Upper lobe of left lung (tissue), 6 donors: ENCODE measurements around the gene MKKS. TPM values are rescaled to one million over a fixed set of nuclear protein-coding genes. Genes with fewer than 3 reads are reported as not detected.

Source experiments
- ATAC-seq, 2 donors: fragments of 200-7000 bp; cut with Tn5 transposase; one replicate each; pipeline ENCODE4 v1.9.1; 2022; ENCODE audit warnings: mild to moderate bottlenecking in 2 of 2, moderate library complexity in 2 of 2; ENCODE audit not compliant: low FRiP score in 2 of 2
- DNase-seq, 2 donors: peaks; one replicate each; pipeline ENCODE4 v3.0.0-alpha.2; 2019 to 2020
- H3K27ac ChIP-seq, 4 donors: fragments of 200-600 bp; sonication (generic); one replicate each; pipeline ENCODE4 v1.5.1; 2016 to 2019
- H3K27me3 ChIP-seq, 4 donors: fragments of 200-600 bp; sonication (generic); one replicate each; pipeline ENCODE4 v1.5.1; 2017 to 2019
- H3K36me3 ChIP-seq, 4 donors: fragments of 200-600 bp; sonication (generic); one replicate each; pipeline ENCODE4 v1.5.1; 2016 to 2019
- H3K4me1 ChIP-seq, 4 donors: fragments of 200-600 bp; sonication (generic); one replicate each; pipeline ENCODE4 v1.5.1; 2018 to 2019
- H3K4me3 ChIP-seq, 4 donors: fragments of 200-600 bp; sonication (generic); one replicate each; pipeline ENCODE4 v1.5.1; 2017 to 2019; ENCODE audit warnings: mild to moderate bottlenecking in 2 of 4, moderate library complexity in 1 of 4
- H3K9me3 ChIP-seq, 4 donors: fragments of 200-600 bp; sonication (generic); one replicate each; pipeline ENCODE4 v1.5.1; 2018 to 2019
- EP300 ChIP-seq, 4 donors: sonication (generic); formaldehyde crosslinking; IDR thresholded peaks; one replicate each; pipeline ENCODE4 v1.5.1; 2017; ENCODE audit warnings: antibody characterized with exemption in 4 of 4, control low read depth in 2 of 4
- POLR2A ChIP-seq, 4 donors: fragments of 450-650 bp; IDR thresholded peaks; one replicate each; pipeline ENCODE4 v1.5.1; 2016 to 2017; ENCODE audit warnings: antibody characterized with exemption in 4 of 4, mild to moderate bottlenecking in 2 of 4
- POLR2AphosphoS5 ChIP-seq, 2 donors: sonication (generic); formaldehyde crosslinking; IDR thresholded peaks; one replicate each; pipeline ENCODE4 v1.5.1; 2017; ENCODE audit warnings: antibody characterized with exemption in 2 of 2
- WGBS, 2 donors: methylation state at CpG; one replicate each; pipeline ENCODE4 v1.1.5; 2017 to 2018; 5-methylcytosine and 5-hydroxymethylcytosine counted together
- total RNA-seq, 6 donors: library from RNA; depleted of rRNA in 4 of 6; stranded (reverse); fragments of >200 nt in 4 of 6; gene quantifications; one replicate each; pipeline versions ENCODE4 v1.1.0 to v1.2.1, GENCODE V29; 2016 to 2021
- TF ChIP-seq, protein P1 (sequence below), 6 experiments: fragments of 450-650 bp in 4 of 6; fragments of 200-600 bp in 2 of 6; sonication (generic) in 2 of 6; IDR thresholded peaks; one replicate each; pipeline ENCODE4 v1.5.1; 2016 to 2019; ENCODE audit warnings: antibody characterized with exemption in 6 of 6
- donor health status: DM: no; HTN: no; CAD: no; lungs with moderate emphysema.
- donor health status: DM: no; HTN: yes; CAD: no; lungs with severe emphysema.

MKKS gene
- total RNA-seq, 6 donors from 2014 or later = 3.1 to 19.3 (median 11.8) TPM

DNA sequence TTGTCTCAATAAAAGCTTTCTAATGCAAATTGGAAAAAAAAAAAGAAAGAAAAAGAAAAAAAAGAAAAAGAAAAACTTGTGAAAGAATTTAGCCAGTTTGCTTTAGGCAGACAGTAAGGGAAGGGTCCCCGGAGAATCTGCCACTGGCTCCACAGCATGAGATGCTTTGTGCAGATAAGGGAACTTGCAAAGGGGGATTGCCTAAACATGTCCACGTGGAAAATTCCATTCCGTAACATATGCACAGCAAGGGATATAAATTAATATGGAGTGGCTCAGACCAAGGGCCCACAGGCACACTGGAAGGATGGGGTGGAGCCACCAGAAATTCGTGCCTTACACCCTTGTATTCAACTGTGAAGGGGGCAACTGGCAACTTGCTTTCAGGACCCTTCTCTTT lies 45.4 kb downstream of the MKKS start:
- H3K4me3 ChIP-seq = no peak overlapping the region
- TF ChIP-seq EP300 (IDR thresholded peaks at IDR 0.05) (no peak), POLR2AphosphoS5 (IDR thresholded peaks at IDR 0.05) (no peak), POLR2A (IDR thresholded peaks at IDR 0.05) (no peak)
- TF ChIP-seq, protein P1, sequence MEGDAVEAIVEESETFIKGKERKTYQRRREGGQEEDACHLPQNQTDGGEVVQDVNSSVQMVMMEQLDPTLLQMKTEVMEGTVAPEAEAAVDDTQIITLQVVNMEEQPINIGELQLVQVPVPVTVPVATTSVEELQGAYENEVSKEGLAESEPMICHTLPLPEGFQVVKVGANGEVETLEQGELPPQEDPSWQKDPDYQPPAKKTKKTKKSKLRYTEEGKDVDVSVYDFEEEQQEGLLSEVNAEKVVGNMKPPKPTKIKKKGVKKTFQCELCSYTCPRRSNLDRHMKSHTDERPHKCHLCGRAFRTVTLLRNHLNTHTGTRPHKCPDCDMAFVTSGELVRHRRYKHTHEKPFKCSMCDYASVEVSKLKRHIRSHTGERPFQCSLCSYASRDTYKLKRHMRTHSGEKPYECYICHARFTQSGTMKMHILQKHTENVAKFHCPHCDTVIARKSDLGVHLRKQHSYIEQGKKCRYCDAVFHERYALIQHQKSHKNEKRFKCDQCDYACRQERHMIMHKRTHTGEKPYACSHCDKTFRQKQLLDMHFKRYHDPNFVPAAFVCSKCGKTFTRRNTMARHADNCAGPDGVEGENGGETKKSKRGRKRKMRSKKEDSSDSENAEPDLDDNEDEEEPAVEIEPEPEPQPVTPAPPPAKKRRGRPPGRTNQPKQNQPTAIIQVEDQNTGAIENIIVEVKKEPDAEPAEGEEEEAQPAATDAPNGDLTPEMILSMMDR (IDR thresholded peaks at IDR 0.05) = no peak
- no peak for ATAC-seq
- WGBS, 2 donors = 70 to 72% methylated on average over 4 of the region's 4 CpGs
- no peaks in the 10 kb centered on the region for H3K36me3 ChIP-seq
- H3K4me1 ChIP-seq = no peaks in the 10 kb centered on the region
- H3K9me3 ChIP-seq = no peaks in the 10 kb centered on the region
- no peak for DNase-seq
- H3K27me3 ChIP-seq = no peaks in the 10 kb centered on the region
- no peak overlapping the region for H3K27ac ChIP-seq

DNA sequence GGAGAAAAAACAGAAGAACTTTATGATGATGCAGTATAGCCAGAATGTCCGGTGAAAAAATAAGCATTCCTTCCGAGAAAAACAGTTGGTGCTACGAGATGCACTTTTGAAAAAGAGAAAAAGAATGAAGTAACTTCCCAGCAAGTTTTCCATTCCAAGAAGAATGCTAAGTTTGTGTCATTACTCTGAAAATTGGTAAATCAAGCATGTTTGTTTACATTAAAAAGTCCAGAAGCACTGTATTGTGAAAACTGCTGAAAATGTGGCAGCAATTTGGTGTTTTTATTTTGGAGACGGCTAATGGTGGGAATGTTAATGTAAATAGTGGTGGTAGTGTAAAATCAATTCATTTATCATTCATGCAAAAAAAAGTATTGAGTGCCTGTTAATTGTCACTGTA lies 46.3 kb downstream of the MKKS start:
- H3K36me3 ChIP-seq = no peaks in the 10 kb centered on the region
- ATAC-seq (no peak), DNase-seq (no peak)
- no peaks in the 10 kb centered on the region for H3K27me3 ChIP-seq
- H3K27ac ChIP-seq = no peak overlapping the region
- no peak for TF ChIP-seq POLR2AphosphoS5 (IDR thresholded peaks at IDR 0.05)
- TF ChIP-seq, protein P1 (IDR thresholded peaks at IDR 0.05) = no peak
- TF ChIP-seq EP300 (IDR thresholded peaks at IDR 0.05) = no peak
- no peak for TF ChIP-seq POLR2A (IDR thresholded peaks at IDR 0.05)
- no peaks in the 10 kb centered on the region for H3K4me1 ChIP-seq
- no peaks in the 10 kb centered on the region for H3K9me3 ChIP-seq
- no peak overlapping the region for H3K4me3 ChIP-seq
- WGBS, 2 donors = 75 to 83% methylated on average over 4 of the region's 4 CpGs

DNA sequence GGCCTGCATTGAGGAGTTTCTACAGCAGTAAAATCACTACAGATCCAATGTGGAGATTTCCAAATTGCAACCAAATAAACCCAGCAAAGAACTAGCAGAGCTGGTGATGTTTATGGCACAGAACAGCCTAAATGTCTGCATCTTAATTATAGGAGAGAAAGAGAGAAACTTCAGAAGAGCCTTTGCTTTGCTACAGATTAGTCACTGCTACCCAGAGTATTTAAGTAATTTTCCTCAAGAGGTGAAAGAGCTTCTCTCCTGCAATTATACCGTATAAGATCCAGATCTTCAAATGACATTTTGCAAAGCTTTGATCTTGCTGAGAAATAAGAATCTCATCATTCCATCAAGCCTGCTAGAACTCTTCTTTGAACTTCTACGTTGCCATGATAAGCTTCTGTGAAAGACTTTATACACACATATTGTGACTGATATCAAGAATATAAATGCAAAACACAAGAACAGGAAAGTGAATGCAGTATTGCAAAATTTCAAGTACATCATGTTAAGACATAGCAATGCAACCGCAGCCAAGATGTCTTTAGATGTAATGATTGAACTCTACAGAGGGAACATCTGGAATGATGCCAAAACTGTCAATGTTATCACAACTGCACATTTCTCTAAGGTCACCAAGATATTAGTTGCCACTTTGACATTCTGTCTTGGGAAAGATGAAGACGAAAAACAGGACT lies 48.0 kb downstream of the MKKS start:
- TF ChIP-seq POLR2A (IDR thresholded peaks at IDR 0.05) (no peak), POLR2AphosphoS5 (IDR thresholded peaks at IDR 0.05) (no peak), EP300 (IDR thresholded peaks at IDR 0.05) (no peak)
- TF ChIP-seq, protein P1 (IDR thresholded peaks at IDR 0.05) = no peak
- no peak overlapping the region for H3K4me3 ChIP-seq
- H3K27me3 ChIP-seq = no peaks in the 10 kb centered on the region
- no peak for ATAC-seq
- DNase-seq = no peak
- no peaks in the 10 kb centered on the region for H3K36me3 ChIP-seq
- H3K4me1 ChIP-seq = no peaks in the 10 kb centered on the region
- no peaks in the 10 kb centered on the region for H3K9me3 ChIP-seq
- WGBS, 2 donors = 51 to 57% methylated on average over 4 of the region's 4 CpGs
- no peak overlapping the region for H3K27ac ChIP-seq

DNA sequence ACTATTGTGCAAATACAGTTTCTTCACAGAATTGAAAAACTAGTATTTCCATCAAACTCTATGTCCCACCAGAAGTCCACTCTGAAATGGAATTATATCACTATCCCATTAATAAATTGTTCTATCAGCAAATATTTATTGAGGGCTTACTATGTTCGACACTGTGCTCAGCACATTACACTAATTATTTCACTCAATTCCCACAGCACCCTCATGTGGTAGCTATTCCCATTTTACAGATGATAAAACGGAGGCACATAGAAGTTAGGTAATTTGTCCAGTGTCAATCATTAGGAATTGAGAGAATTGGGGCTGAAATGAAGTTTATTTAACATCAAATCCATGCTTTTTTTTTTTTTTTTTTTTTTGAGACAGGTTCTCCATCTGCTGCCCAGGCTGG lies 52.5 kb downstream of the MKKS start:
- H3K36me3 ChIP-seq = no peaks in the 10 kb centered on the region
- no peak for ATAC-seq
- 74 to 83% methylated on average over 2 of the region's 2 CpGs for WGBS, 2 donors
- H3K4me1 ChIP-seq = no peaks in the 10 kb centered on the region
- no peak for DNase-seq
- no peak overlapping the region for H3K27ac ChIP-seq
- no peaks in the 10 kb centered on the region for H3K9me3 ChIP-seq
- TF ChIP-seq POLR2AphosphoS5 (IDR thresholded peaks at IDR 0.05) (no peak), POLR2A (IDR thresholded peaks at IDR 0.05) (no peak), EP300 (IDR thresholded peaks at IDR 0.05) (no peak)
- TF ChIP-seq, protein P1 (IDR thresholded peaks at IDR 0.05) = no peak
- no peaks in the 10 kb centered on the region for H3K27me3 ChIP-seq
- H3K4me3 ChIP-seq = no peak overlapping the region

DNA sequence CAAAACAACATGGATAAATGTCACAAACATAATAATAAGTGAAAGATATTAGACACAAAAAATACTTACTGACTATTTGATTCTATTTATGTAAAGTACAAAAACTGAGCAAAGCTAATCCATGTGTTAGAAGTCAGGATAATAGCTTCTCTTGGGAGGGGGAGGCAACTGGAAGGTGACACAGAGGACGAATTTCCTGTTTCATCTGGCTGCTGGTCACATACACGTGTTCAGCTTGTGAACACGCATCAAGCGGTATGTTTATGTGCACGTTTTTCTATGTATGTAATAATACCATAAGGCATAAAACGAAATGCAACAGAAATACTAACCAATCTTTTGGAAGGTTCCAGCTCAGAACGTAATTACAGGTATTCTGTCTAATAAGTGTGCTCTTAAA lies 54.3 kb downstream of the MKKS start:
- Histone ChIP-seq H3K4me3 (no peak overlapping the region), H3K4me1 (no peaks in the 10 kb centered on the region), H3K36me3 (no peaks in the 10 kb centered on the region), H3K27me3 (no peaks in the 10 kb centered on the region), H3K9me3 (no peaks in the 10 kb centered on the region), H3K27ac (no peak overlapping the region)
- TF ChIP-seq EP300 (IDR thresholded peaks at IDR 0.05) = no peak
- no peak for TF ChIP-seq POLR2A (IDR thresholded peaks at IDR 0.05)
- TF ChIP-seq, protein P1 (IDR thresholded peaks at IDR 0.05) = no peak
- TF ChIP-seq POLR2AphosphoS5 (IDR thresholded peaks at IDR 0.05) = no peak
- ATAC-seq (no peak), DNase-seq (no peak)
- WGBS, 2 donors = 64 to 69% methylated on average over 7 of the region's 7 CpGs
